Lower leg skin (tissue), 3 donors: ENCODE measurements around the gene DMD.

Source experiments
- CTCF ChIP-seq, 3 donors: fragments of 450-650 bp; IDR thresholded peaks; one replicate each; pipeline ENCODE4 v1.5.1; 2016; ENCODE audit warnings: antibody characterized with exemption in 3 of 3, mild to moderate bottlenecking in 3 of 3, moderate library complexity in 2 of 3
- POLR2A ChIP-seq, 2 donors: fragments of 450-650 bp; IDR thresholded peaks; one replicate each; pipeline ENCODE4 v1.6.1; 2016 to 2017; ENCODE audit warnings: antibody characterized with exemption in 2 of 2, mild to moderate bottlenecking in 1 of 2, moderate library complexity in 1 of 2

DNA sequence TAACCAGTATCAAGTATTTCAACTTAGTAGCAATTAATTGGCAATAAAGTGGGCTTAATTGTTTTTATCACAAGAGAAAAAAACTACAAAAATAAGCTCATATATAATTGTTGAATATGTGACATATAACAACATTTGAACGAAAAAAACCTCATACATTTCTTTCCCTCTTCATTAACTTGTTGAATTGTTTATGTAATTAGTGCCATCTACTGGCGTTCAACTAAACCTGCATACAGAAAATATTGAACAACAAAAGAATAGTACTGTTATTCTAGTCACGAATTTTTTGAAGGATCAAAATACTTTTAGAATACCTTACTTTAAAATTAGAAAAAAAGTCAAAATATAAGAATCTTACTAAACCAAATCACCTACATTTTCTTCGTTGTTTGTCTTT, 1553.0 kb downstream of the DMD start:
- no peak for TF ChIP-seq POLR2A (IDR thresholded peaks at IDR 0.05)
- no peak for TF ChIP-seq CTCF (IDR thresholded peaks at IDR 0.05)
